ENCODE measurements around the gene SDHAF1.

DNA sequence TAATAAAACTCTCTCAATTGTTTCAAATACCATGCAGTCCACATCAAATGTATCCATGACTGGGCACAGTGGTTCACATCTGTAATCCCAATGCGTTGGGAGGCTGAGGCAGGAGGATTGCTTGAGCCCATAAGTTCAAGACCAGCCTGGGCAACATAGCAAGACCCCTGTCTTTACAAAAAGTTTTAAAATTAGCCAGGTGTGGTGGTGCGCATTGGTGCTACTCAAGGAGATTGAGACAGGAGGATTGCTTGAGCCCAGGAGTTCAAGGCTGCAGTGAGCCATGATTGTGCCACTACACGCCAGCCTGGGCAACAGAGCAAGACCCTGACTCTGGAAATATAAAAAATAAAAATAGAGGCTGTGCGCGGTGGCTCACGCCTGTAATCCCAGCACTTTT is 32.7 kb downstream of the SDHAF1 start:
- TF ChIP-seq, protein P1, sequence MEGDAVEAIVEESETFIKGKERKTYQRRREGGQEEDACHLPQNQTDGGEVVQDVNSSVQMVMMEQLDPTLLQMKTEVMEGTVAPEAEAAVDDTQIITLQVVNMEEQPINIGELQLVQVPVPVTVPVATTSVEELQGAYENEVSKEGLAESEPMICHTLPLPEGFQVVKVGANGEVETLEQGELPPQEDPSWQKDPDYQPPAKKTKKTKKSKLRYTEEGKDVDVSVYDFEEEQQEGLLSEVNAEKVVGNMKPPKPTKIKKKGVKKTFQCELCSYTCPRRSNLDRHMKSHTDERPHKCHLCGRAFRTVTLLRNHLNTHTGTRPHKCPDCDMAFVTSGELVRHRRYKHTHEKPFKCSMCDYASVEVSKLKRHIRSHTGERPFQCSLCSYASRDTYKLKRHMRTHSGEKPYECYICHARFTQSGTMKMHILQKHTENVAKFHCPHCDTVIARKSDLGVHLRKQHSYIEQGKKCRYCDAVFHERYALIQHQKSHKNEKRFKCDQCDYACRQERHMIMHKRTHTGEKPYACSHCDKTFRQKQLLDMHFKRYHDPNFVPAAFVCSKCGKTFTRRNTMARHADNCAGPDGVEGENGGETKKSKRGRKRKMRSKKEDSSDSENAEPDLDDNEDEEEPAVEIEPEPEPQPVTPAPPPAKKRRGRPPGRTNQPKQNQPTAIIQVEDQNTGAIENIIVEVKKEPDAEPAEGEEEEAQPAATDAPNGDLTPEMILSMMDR (IDR thresholded peaks at IDR 0.05; ENCODE audit: low read length), result no peak
- TF ChIP-seq EZH2 (IDR thresholded peaks at IDR 0.05; ENCODE audit: borderline replicate concordance, low read length), result no peak
